HepG2 (cell line): ENCODE data around the gene AGRN. TPM values are rescaled to one million over a fixed set of nuclear protein-coding genes. Genes with fewer than 3 reads are reported as not detected.

ENCODE experiments used
- ATAC-seq: fragments of 200-7000 bp; cut with Tn5 transposase; 3 replicates; pipeline ENCODE4 v1.9.1; 2020; ENCODE audit warnings: mild to moderate bottlenecking, moderate library complexity
- BruUV-seq: library from RNA; stranded (reverse); fragments of 400-500 nt; replicated peaks from 2 replicates; lab custom pipeline; 2021; lab: Mats Ljungman, UMichigan
- CTCF ChIA-PET: fragments of 300-600 bp; formaldehyde crosslinking; extraction: SDS; loops from one replicate; lab custom pipeline; 2021; ENCODE audit warnings: low total read pairs, inconsistent platforms, low intra/inter-chr PET ratio; lab: Yijun Ruan, JAX
- POLR2A ChIA-PET: fragments of 350-600 bp; sonication (Branson Sonifier 250); formaldehyde crosslinking; loops from one replicate; lab custom pipeline; 2020; ENCODE audit warnings: antibody characterized with exemption, inconsistent platforms; lab: Yijun Ruan, JAX
- DNase-seq: peaks from one replicate; pipeline ENCODE4 v3.0.0-alpha.2; 2015; ENCODE audit warnings: low spot score
- FAIRE-seq: peaks from 3 replicates; lab custom pipeline; 2011; peaks lifted over from hg19 to GRCh38; lab: Jason Lieb, UNC
- H2AFZ ChIP-seq: one replicate; pipeline ENCODE4 v1.6.1; 2011; ENCODE audit warnings: low read length, inconsistent platforms
- H3K27ac ChIP-seq: fragments of 300-600 bp; 3 replicates; pipeline ENCODE4 v1.8.0; 2011; ENCODE audit warnings: mixed run types, mild to moderate bottlenecking, mixed read lengths, low read length, inconsistent platforms; ENCODE audit not compliant: insufficient read depth; ENCODE audit errors: extremely low read length
- H3K27me3 ChIP-seq, 2 experiments: fragments of 200-600 bp in 1 of 2; 2 replicates in 1 of 2; 3 replicates in 1 of 2; pipeline versions ENCODE4 v1.6.0 to v1.8.0; 2011; ENCODE audit warnings: low read length in 2 of 2, mild to moderate bottlenecking in 2 of 2, moderate library complexity in 2 of 2, inconsistent platforms in 1 of 2; ENCODE audit not compliant: insufficient read depth in 2 of 2, control insufficient read depth in 1 of 2
- H3K36me3 ChIP-seq, 2 experiments: fragments of 200-600 bp in 1 of 2; replicated peaks in 1 of 2; 2 replicates in 1 of 2; 3 replicates in 1 of 2; pipeline versions ENCODE4 v1.5.1 to v1.8.0; 2011; ENCODE audit warnings: low read length in 2 of 2, inconsistent platforms in 1 of 2; ENCODE audit not compliant: insufficient read depth in 2 of 2, control insufficient read depth in 1 of 2
- H3K4me1 ChIP-seq: 2 replicates; pipeline ENCODE4 v1.5.1; 2012; ENCODE audit warnings: low read length, inconsistent platforms; ENCODE audit not compliant: insufficient read depth
- H3K4me2 ChIP-seq: 2 replicates; pipeline ENCODE4 v1.6.0; 2011; ENCODE audit warnings: low read depth, low read length, inconsistent platforms
- H3K4me3 ChIP-seq, 3 experiments: fragments of 200-600 bp in 1 of 3; sonication (generic), shearing (Covaris generic) in 1 of 3; replicated peaks in 1 of 3; 2 replicates each; pipeline ENCODE4 v1.5.1; 2011 to 2016; ENCODE audit warnings: low read length in 3 of 3, inconsistent platforms in 2 of 3, low read depth in 2 of 3, mild to moderate bottlenecking in 2 of 3, control low read depth in 1 of 3, mixed read lengths in 1 of 3; ENCODE audit not compliant: insufficient read depth in 1 of 3
- H3K79me2 ChIP-seq: one replicate; pipeline ENCODE4 v1.6.1; 2011; ENCODE audit warnings: low read length, inconsistent platforms; ENCODE audit not compliant: insufficient read depth
- H3K9ac ChIP-seq: 2 replicates; pipeline ENCODE4 v1.6.0; 2011; ENCODE audit warnings: mild to moderate bottlenecking, low read depth, low read length, inconsistent platforms; ENCODE audit not compliant: insufficient read depth
- H3K9me3 ChIP-seq: 2 replicates; pipeline ENCODE4 v1.5.1; 2012; ENCODE audit warnings: mild to moderate bottlenecking, low read length
- H4K20me1 ChIP-seq: 2 replicates; pipeline ENCODE4 v1.6.0; 2011; ENCODE audit warnings: inconsistent platforms, mild to moderate bottlenecking, low read length, moderate library complexity; ENCODE audit not compliant: insufficient read depth
- ATRX ChIP-seq: sonication (generic); formaldehyde crosslinking; IDR thresholded peaks from 2 replicates; pipeline ENCODE4 v1.4.0; 2020; ENCODE audit warnings: missing genetic modification reagents, borderline replicate concordance
- CENPX ChIP-seq: sonication (generic); formaldehyde crosslinking; IDR thresholded peaks from 2 replicates; pipeline ENCODE4 v1.9.0; 2021; ENCODE audit warnings: mild to moderate bottlenecking, missing genetic modification reagents, moderate library complexity
- GFI1 ChIP-seq: sonication (generic); formaldehyde crosslinking; IDR thresholded peaks from 2 replicates; pipeline ENCODE4 v1.5.0; 2020; ENCODE audit warnings: missing genetic modification reagents, mild to moderate bottlenecking, borderline replicate concordance
- GTF3A ChIP-seq: sonication (generic); formaldehyde crosslinking; conservative IDR thresholded peaks from 2 replicates; pipeline ENCODE4 v1.4.0; 2020; ENCODE audit warnings: mild to moderate bottlenecking, missing genetic modification reagents
- HOXA3 ChIP-seq: sonication (generic); formaldehyde crosslinking; IDR thresholded peaks from 2 replicates; pipeline ENCODE4 v1.5.0; 2020; ENCODE audit warnings: missing genetic modification reagents
- NR1H2 ChIP-seq: sonication (generic); formaldehyde crosslinking; IDR thresholded peaks from 2 replicates; pipeline ENCODE4 v1.8.1; 2022; ENCODE audit warnings: low read depth, missing genetic modification reagents, borderline replicate concordance
- RAD51 ChIP-seq: fragments of 450-650 bp; IDR thresholded peaks from 2 replicates; pipeline ENCODE4 v1.6.1; 2016; ENCODE audit warnings: borderline replicate concordance
- ZBTB38 ChIP-seq: sonication (generic); formaldehyde crosslinking; IDR thresholded peaks from 2 replicates; pipeline ENCODE4 v1.5.1; 2020; ENCODE audit warnings: mild to moderate bottlenecking, missing genetic modification reagents
- ZNF460 ChIP-seq: sonication (generic); formaldehyde crosslinking; IDR thresholded peaks from 2 replicates; pipeline ENCODE4 v1.5.1; 2020; ENCODE audit warnings: missing genetic modification reagents, mild to moderate bottlenecking, borderline replicate concordance
- ZNF614 ChIP-seq: IDR thresholded peaks from 2 replicates; pipeline ENCODE4 v1.6.1; 2018; ENCODE audit warnings: missing biosample characterization, missing genetic modification reagents, inconsistent platforms, borderline replicate concordance
- ZNF709 ChIP-seq: sonication (generic); formaldehyde crosslinking; IDR thresholded peaks from 2 replicates; pipeline ENCODE4 v1.5.0; 2020; ENCODE audit warnings: mild to moderate bottlenecking, missing genetic modification reagents
- ZNF746 ChIP-seq: sonication (generic); formaldehyde crosslinking; IDR thresholded peaks from 2 replicates; pipeline ENCODE4 v1.8.0; 2022; ENCODE audit warnings: mild to moderate bottlenecking, missing genetic modification reagents
- WGBS: methylation state at CpG from one replicate; pipeline ENCODE4 v1.1.6; 2017; ENCODE audit warnings: low lambda C conversion rate; 5-methylcytosine and 5-hydroxymethylcytosine counted together
- in situ Hi-C: cut with HindIII; loops from 2 replicates; pipeline ENCODE4 v1.10.0; 2017; ENCODE audit warnings: low pct_unique_long_range_greater_than_20kb; ENCODE audit not compliant: extremely low pct_ligation_motif_present
- intact Hi-C: fragments of 100-400 bp; cut with micrococcal nuclease; formaldehyde crosslinking; loops from one replicate; pipeline ENCODE4 v1.10.0; 2022; ENCODE audit not compliant: unreplicated experiment
- polyA plus RNA-seq, 8 experiments: library from polyadenylated mRNA; depleted of rRNA in 3 of 8; stranded (reverse) in 7 of 8; unstranded in 1 of 8; fragments of >200 nt; fragmentation: Illumina TruSeq in 4 of 8; extraction: Trizol in 4 of 8; gene quantifications; 2 replicates each; pipeline versions ENCODE4 v1.2.1 to v1.2.3, GENCODE V29; 2011 to 2016; ENCODE audit warnings: low read depth in 4 of 8, missing spikeins in 1 of 8, mixed read lengths in 1 of 8; ENCODE audit not compliant: insufficient read depth in 1 of 8
- total RNA-seq, 5 experiments: library from RNA; depleted of rRNA; stranded (reverse); fragments of >200 nt; fragmentation: Illumina TruSeq; extraction: Trizol; gene quantifications; 2 replicates each; pipeline ENCODE4 v1.2.3, GENCODE V29; 2016; ENCODE audit warnings: low read depth in 1 of 5
- TF ChIP-seq, protein P1 (sequence below): sonication (generic); formaldehyde crosslinking; IDR thresholded peaks from 2 replicates; pipeline ENCODE4 v1.4.0; 2020; ENCODE audit warnings: missing genetic modification reagents

The AGRN gene
- total and polyA plus RNA-seq, 2 of the 13 experiments (the other 11 are each of a cell fraction or from before 2014, with no cell fraction given): 29.8 to 65.2 TPM

DNA sequence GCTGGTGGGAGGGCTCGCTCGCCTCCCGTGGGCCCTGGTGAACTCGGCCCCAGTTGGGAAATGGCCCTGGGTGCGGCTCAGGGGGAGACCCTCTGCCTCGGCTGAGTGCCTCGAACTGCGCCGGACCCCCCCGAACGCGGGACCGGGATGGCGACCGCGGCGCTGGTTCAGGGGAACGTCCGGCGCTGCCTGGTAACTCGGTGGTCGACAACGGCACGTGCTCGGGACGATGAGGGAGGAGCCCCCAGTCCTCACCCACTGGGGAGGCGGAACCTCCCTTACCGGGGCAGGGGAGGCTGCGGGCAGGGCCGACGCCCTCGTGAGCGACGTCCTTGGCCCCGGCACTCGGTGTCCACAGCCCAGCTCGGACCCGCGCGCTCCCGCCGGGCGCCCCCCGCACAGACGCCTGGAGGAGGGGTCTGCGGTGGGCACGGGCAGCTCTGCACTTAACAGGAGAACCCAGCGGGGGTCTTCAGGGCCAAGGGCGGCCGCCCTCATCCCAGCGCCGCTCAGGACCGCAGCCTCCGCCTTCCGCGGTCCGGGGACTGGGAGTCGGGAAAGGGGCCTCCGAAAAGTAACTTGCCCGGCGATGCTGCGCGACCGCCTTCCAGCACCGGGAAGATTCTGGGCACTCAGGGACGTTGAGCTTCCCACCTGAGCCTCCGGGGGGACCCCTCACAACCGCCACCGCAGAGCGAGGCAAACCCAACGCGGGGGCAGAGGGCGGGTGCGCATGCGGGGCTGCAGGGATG is 21.8 kb upstream of the AGRN start (continued):
- TF ChIP-seq ZBTB38 (CRISPR knock-in tag): 0 out of 2 replicates have a peak, but pooled peaks have one; percentile 36
- TF ChIP-seq ZNF746 (CRISPR knock-in tag): peak; percentile 91
- no peak for TF ChIP-seq CENPX (CRISPR knock-in tag)

DNA sequence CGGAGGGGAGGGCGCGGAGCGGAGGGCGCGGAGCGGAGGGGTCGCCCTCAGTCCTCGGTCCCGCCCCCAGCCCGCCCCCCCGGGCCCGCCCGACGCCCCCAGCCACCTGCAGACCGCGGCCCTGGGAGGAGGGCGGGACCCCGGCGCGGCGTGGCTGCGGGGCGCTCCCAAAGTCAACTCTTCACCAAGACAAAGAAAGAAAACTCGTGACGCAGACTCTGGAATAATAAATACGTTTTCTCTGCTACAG is 21.2 kb upstream of the AGRN start:
- TF ChIP-seq GFI1 (CRISPR knock-in tag) (no peak), RAD51 (no peak), ZNF614 (CRISPR knock-in tag) (no peak), ZNF709 (CRISPR knock-in tag) (0 out of 2 replicates have a peak, but pooled peaks have one; percentile 23), NR1H2 (CRISPR knock-in tag) (no peak), ZNF460 (CRISPR knock-in tag) (no peak), HOXA3 (CRISPR knock-in tag) (no peak), GTF3A (CRISPR knock-in tag) (no peak), ATRX (CRISPR knock-in tag) (no peak)
- TF ChIP-seq, protein P1, sequence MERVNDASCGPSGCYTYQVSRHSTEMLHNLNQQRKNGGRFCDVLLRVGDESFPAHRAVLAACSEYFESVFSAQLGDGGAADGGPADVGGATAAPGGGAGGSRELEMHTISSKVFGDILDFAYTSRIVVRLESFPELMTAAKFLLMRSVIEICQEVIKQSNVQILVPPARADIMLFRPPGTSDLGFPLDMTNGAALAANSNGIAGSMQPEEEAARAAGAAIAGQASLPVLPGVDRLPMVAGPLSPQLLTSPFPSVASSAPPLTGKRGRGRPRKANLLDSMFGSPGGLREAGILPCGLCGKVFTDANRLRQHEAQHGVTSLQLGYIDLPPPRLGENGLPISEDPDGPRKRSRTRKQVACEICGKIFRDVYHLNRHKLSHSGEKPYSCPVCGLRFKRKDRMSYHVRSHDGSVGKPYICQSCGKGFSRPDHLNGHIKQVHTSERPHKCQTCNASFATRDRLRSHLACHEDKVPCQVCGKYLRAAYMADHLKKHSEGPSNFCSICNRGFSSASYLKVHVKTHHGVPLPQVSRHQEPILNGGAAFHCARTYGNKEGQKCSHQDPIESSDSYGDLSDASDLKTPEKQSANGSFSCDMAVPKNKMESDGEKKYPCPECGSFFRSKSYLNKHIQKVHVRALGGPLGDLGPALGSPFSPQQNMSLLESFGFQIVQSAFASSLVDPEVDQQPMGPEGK (CRISPR knock-in tag): peak; percentile 32
- TF ChIP-seq, all 625 proteins: peak for 2
- CTCF ChIA-PET: no interaction called here
- ATAC-seq: no peak
- H3K9me3 ChIP-seq: no peaks in the 10 kb centered on the region
- intact Hi-C loops (no loop called here), in situ Hi-C loops (no loop called here)
- peak overlapping the region; percentile 97 for H3K27ac ChIP-seq
- no peak for DNase-seq
- FAIRE-seq: no peak
- no peaks in the 10 kb centered on the region for H3K36me3 ChIP-seq
- peak overlapping the region; percentile 63 to 78 (median 78); a peak in 5 of 6 replicates for H3K4me3 ChIP-seq
- peaks cover 9% of the 10 kb centered on the region for H3K79me2 ChIP-seq
- no peak overlapping the region for H2AFZ ChIP-seq
- peak overlapping the region; percentile 84 for H3K9ac ChIP-seq
- POLR2A ChIA-PET: interaction anchor here (1.0 to 3.2 kb wide), 3 partner anchors 8 to 61 kb away, joined by 3 to 13 read pairs (median 6); partner anchors contain the start of gene ISG15
- H3K27me3 ChIP-seq: no peaks in the 10 kb centered on the region
- no TSS peak for BruUV-seq
- H3K4me1 ChIP-seq: peaks cover 52% of the 10 kb centered on the region
- peak overlapping the region; percentile 92 for H3K4me2 ChIP-seq
- 10% methylated on average over 15 of the region's 27 CpGs for WGBS
- peaks cover 4% of the 10 kb centered on the region; the same call in 1 of the 2 replicates for H4K20me1 ChIP-seq
